Measurements from ENCODE around the gene KIAA1549. TPM values are rescaled to one million over a fixed set of nuclear protein-coding genes. Genes with fewer than 3 reads are reported as not detected.
A peak's percentile ranks its signal among the peaks of the same experiment; 100 is the strongest.

KIAA1549 gene
- total RNA-seq, 1 experiment from 2014 or later, result 26.6 TPM

DNA sequence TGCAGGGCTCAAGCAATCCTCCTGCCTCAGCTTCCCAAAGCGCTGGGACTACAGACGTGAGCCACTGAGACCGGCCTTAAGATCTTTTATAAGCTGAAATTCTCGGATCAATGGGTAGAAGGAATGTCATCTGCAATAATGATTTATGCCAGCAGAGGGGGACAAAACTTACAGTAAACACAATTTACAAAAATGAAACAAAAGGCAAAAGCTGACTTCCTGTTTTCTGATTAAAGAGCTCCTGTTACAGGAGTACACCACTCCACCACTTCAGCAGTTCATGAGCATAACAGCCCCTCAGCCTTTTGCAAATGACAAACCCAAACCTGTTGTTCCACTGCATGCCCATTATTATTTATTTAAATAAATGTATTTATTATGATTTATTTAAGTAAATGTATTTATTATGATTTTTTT is 94.7 kb downstream of the KIAA1549 start:
- Histone ChIP-seq H3K27ac (no peak overlapping the region), H3K79me2 (ENCODE audit: low read depth) (no peaks in the 10 kb centered on the region), H3K9me2 (ENCODE audit: insufficient read depth) (no peaks in the 10 kb centered on the region), H3K27me3 (ENCODE audit: insufficient read depth, low read depth) (no peaks in the 10 kb centered on the region), H3K4me3 (no peak overlapping the region), H3F3A (ENCODE audit: insufficient read depth, low read depth) (peaks cover 25% of the 10 kb centered on the region), H3K4me2 (no peak overlapping the region), H2AFZ (no peak overlapping the region), H4K20me1 (ENCODE audit: insufficient read depth) (no peaks in the 10 kb centered on the region), H3K4me1 (replicated peaks; ENCODE audit: insufficient read depth) (peaks cover 26% of the 10 kb centered on the region), H3K9me3 (ENCODE audit: insufficient read depth, low read depth) (no peaks in the 10 kb centered on the region), H3K36me3 (ENCODE audit: low read depth) (no peaks in the 10 kb centered on the region)
- BruUV-seq (replicated peaks), result no TSS peak
- peak; percentile 45 to 56 for DNase-seq
- CTCF ChIA-PET, result interaction anchor here (0.6 to 1.3 kb wide), 13 partner anchors 9 to 188 kb away, joined by 3 to 20 read pairs (median 5); partner anchors contain the start of gene KIAA1549
- POLR2A ChIA-PET (ENCODE audit: unreplicated experiment), result interaction anchor here (0.5 to 1.0 kb wide), 4 partner anchors 9 to 230 kb away, joined by 3 to 7 read pairs (median 4); no protein-coding TSS in a partner anchor
- TF ChIP-seq, protein P1, sequence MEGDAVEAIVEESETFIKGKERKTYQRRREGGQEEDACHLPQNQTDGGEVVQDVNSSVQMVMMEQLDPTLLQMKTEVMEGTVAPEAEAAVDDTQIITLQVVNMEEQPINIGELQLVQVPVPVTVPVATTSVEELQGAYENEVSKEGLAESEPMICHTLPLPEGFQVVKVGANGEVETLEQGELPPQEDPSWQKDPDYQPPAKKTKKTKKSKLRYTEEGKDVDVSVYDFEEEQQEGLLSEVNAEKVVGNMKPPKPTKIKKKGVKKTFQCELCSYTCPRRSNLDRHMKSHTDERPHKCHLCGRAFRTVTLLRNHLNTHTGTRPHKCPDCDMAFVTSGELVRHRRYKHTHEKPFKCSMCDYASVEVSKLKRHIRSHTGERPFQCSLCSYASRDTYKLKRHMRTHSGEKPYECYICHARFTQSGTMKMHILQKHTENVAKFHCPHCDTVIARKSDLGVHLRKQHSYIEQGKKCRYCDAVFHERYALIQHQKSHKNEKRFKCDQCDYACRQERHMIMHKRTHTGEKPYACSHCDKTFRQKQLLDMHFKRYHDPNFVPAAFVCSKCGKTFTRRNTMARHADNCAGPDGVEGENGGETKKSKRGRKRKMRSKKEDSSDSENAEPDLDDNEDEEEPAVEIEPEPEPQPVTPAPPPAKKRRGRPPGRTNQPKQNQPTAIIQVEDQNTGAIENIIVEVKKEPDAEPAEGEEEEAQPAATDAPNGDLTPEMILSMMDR (conservative IDR thresholded peaks at IDR 0.05), result peak; percentile 85
- no peak for TF ChIP-seq EZH2 (IDR thresholded peaks at IDR 0.05; ENCODE audit: low read depth)
- intact Hi-C loops (cut with micrococcal nuclease; ENCODE audit: unreplicated experiment), result loop anchor here (1.0 to 10.0 kb wide), 3 partner anchors 94 to 458 kb away; partner anchors contain the start of gene FMC1

DNA sequence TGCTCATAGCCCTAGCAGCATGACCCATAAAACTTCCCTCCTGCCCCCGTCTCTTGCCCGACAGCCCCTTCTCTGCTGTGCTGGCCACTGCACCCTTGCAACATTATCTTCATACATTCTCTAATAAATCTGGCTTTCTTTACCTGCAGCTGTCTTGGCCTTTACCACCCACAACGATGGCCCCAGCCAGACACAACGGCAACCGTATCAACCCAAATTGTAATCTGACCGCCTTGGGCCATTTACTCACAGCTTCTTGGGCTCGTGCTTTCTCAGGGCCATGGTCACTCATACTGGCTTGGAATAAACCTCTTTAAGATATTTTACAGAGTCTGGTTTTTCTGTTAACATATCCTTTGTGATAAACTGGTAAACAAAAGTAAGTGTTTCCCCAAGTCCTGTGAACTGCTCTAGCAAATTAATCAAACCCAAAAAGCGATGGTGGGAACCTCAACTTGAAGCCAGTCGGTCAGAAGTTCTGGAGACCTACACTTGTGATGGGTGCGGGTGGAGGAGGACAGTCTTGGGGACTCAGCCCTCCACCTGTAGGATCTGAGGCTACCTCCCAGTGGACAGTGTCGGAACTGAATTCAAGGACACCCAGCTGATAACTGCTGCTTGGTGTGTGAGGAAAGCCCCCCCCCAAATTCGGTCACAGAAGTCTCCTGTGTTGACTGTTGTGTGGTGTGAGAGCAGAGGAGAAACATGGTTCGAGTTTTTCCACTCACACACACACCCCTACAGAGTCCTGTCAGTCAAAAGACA is 95.6 kb downstream of the KIAA1549 start:
- H3K36me3 ChIP-seq (ENCODE audit: low read depth), result no peaks in the 10 kb centered on the region
- no peaks in the 10 kb centered on the region for H3K9me2 ChIP-seq (ENCODE audit: insufficient read depth)
- no peak overlapping the region for H3K4me2 ChIP-seq
- H2AFZ ChIP-seq, result no peak overlapping the region
- BruUV-seq (replicated peaks), result no TSS peak
- no peak overlapping the region for H3K4me3 ChIP-seq
- intact Hi-C loops (cut with micrococcal nuclease; ENCODE audit: unreplicated experiment), result loop anchor here (1.0 to 10.0 kb wide), 3 partner anchors 95 to 459 kb away; partner anchors contain the start of gene FMC1
- TF ChIP-seq EZH2 (IDR thresholded peaks at IDR 0.05; ENCODE audit: low read depth), result no peak
- TF ChIP-seq, protein P1 (conservative IDR thresholded peaks at IDR 0.05), result no peak
- H3K27me3 ChIP-seq (ENCODE audit: insufficient read depth, low read depth), result no peaks in the 10 kb centered on the region
- no peak for DNase-seq
- peaks cover 18% of the 10 kb centered on the region for H3F3A ChIP-seq (ENCODE audit: insufficient read depth, low read depth)
- CTCF ChIA-PET, result interaction anchor here (1.1 to 1.3 kb wide), 8 partner anchors 8 to 189 kb away, joined by 3 to 20 read pairs (median 7); partner anchors contain the start of gene KIAA1549
- POLR2A ChIA-PET (ENCODE audit: unreplicated experiment), result no interaction called here
- peaks cover 18% of the 10 kb centered on the region for H3K4me1 ChIP-seq (replicated peaks; ENCODE audit: insufficient read depth)
- no peak overlapping the region for H3K27ac ChIP-seq
- no peaks in the 10 kb centered on the region for H3K79me2 ChIP-seq (ENCODE audit: low read depth)
- no peaks in the 10 kb centered on the region for H4K20me1 ChIP-seq (ENCODE audit: insufficient read depth)
- no peaks in the 10 kb centered on the region for H3K9me3 ChIP-seq (ENCODE audit: insufficient read depth, low read depth)

- Histone ChIP-seq H3K27me3 (ENCODE audit: insufficient read depth, low read depth) (no peaks in the 10 kb centered on the region), H3K27ac (no peak overlapping the region), H3K36me3 (ENCODE audit: low read depth) (0 out of 2 replicates have a peak, but pooled peaks cover 6% of the 10 kb centered on the region), H3K9me3 (ENCODE audit: insufficient read depth, low read depth) (no peaks in the 10 kb centered on the region), H3K4me2 (no peak overlapping the region), H3K79me2 (ENCODE audit: low read depth) (no peaks in the 10 kb centered on the region), H3F3A (ENCODE audit: insufficient read depth, low read depth) (0 out of 2 replicates have a peak, but pooled peaks cover under 1% of the 10 kb centered on the region), H3K4me1 (replicated peaks; ENCODE audit: insufficient read depth) (no peaks in the 10 kb centered on the region; the same call in 1 of the 2 replicates), H3K9me2 (ENCODE audit: insufficient read depth) (no peaks in the 10 kb centered on the region), H2AFZ (no peak overlapping the region), H3K4me3 (no peak overlapping the region), H4K20me1 (ENCODE audit: insufficient read depth) (no peaks in the 10 kb centered on the region)
- intact Hi-C loops (cut with micrococcal nuclease; ENCODE audit: unreplicated experiment), result loop anchor here (10.0 kb wide), 1 partner anchor 463 kb away; the partner anchor contains the start of gene FMC1
- TF ChIP-seq, protein P1 (conservative IDR thresholded peaks at IDR 0.05), result no peak
- TF ChIP-seq EZH2 (IDR thresholded peaks at IDR 0.05; ENCODE audit: low read depth), result no peak
- no TSS peak for BruUV-seq (replicated peaks)
- DNase-seq, result no peak
- ChIA-PET CTCF (no interaction called here), POLR2A (ENCODE audit: unreplicated experiment) (no interaction called here)
These were observed 98.9 kb downstream of the KIAA1549 start for GRCh38 chr7:138882249-138882648.
